BLaER1 (cell line): ENCODE results near the gene BFSP2.
"Not testable (repeated sequence)": the region's sequence is repeated elsewhere in the genome, so short reads cannot be mapped to it uniquely, and the experiment has no call there.

Experiments
- H3K27ac ChIP-seq: shearing (Covaris generic); formaldehyde crosslinking; 2 replicates; pipeline ENCODE4 v1.8.1; 2022
- H3K27me3 ChIP-seq: shearing (Covaris generic); formaldehyde crosslinking; 2 replicates; pipeline ENCODE4 v1.8.1; 2022
- H3K36me3 ChIP-seq: shearing (Covaris generic); formaldehyde crosslinking; 2 replicates; pipeline ENCODE4 v1.8.1; 2022
- H3K4me1 ChIP-seq: shearing (Covaris generic); formaldehyde crosslinking; 2 replicates; pipeline ENCODE4 v1.8.1; 2022
- H3K4me2 ChIP-seq: shearing (Covaris generic); formaldehyde crosslinking; 2 replicates; pipeline ENCODE4 v1.8.1; 2022
- H3K4me3 ChIP-seq: shearing (Covaris generic); formaldehyde crosslinking; 2 replicates; pipeline ENCODE4 v1.8.1; 2022
- H3K9ac ChIP-seq: shearing (Covaris generic); formaldehyde crosslinking; 2 replicates; pipeline ENCODE4 v1.8.1; 2022
- H3K9me3 ChIP-seq: shearing (Covaris generic); formaldehyde crosslinking; 2 replicates; pipeline ENCODE4 v1.8.1; 2022
- H4K20me1 ChIP-seq: shearing (Covaris generic); formaldehyde crosslinking; 2 replicates; pipeline ENCODE4 v1.8.1; 2022
- Cebpa-rat ChIP-seq: shearing (Covaris generic); IDR thresholded peaks from 2 replicates; pipeline ENCODE4 v1.8.1; 2022

The BFSP2 gene

DNA sequence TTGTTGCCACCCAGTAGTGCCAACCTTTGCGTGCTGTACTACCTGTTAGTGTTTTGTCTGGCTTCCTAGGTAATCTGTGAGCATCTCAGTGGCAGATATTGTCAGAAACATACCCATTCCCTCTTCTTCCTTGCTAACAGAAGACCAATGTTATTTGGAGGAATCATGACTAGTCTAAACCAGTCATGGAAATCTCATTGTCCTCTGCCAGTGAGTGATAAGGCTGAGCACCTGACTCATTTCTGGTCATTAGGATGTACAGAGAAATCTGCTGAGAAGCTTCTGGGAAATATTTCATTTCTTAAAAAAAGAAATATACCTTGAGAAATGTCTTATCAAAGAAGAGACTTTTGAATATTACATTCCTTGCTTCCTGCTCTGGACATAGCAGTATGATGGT is 103.6 kb downstream of the BFSP2 start:
- TF ChIP-seq Cebpa-rat: no peak
- Histone ChIP-seq H3K27me3 (no peaks in the 10 kb centered on the region), H3K9ac (no peak overlapping the region), H3K4me2 (no peak overlapping the region), H3K9me3 (0 out of 2 replicates have a peak, but pooled peaks cover 3% of the 10 kb centered on the region), H3K27ac (no peak overlapping the region), H3K4me3 (no peak overlapping the region), H3K4me1 (peaks cover 45% of the 10 kb centered on the region), H4K20me1 (no peaks in the 10 kb centered on the region), H3K36me3 (no peaks in the 10 kb centered on the region)

DNA sequence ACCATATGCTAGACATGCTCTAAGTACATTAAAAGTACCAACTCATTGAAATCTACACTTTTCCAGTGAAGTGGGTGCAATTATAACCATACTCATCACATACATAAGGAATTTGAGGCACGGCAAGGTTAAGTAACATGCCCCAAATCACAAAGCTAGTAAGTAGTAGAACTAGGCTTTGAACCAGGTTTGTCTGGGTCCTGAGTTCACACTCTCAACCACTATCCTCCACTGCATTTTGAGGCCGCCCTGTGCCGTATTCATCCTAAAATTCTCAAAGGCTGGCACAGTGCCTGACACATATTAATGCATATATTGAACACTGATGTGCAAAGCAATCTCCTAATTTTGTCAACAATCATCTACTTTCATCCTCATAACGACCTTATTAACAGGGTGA is 104.9 kb downstream of the BFSP2 start:
- TF ChIP-seq Cebpa-rat: no peak
- no peak overlapping the region for H3K9ac ChIP-seq
- H3K27ac ChIP-seq: no peak overlapping the region

GRCh38 chr3:133505813-133506212 is 106.0 kb downstream of the BFSP2 start:
- Histone ChIP-seq H3K27ac (no peak overlapping the region), H3K36me3 (no peaks in the 10 kb centered on the region), H3K4me3 (no peak overlapping the region), H3K4me1 (peaks cover 24% of the 10 kb centered on the region), H3K9me3 (0 out of 2 replicates have a peak, but pooled peaks cover 3% of the 10 kb centered on the region), H3K9ac (no peak overlapping the region), H3K27me3 (no peaks in the 10 kb centered on the region), H4K20me1 (no peaks in the 10 kb centered on the region), H3K4me2 (peak overlapping the region; percentile 69)
- no peak for TF ChIP-seq Cebpa-rat

More for the DNA sequence above, 104.9 kb downstream of the BFSP2 start:
- H4K20me1 ChIP-seq: no peaks in the 10 kb centered on the region
- no peak overlapping the region for H3K4me3 ChIP-seq
- H3K36me3 ChIP-seq: no peaks in the 10 kb centered on the region
- H3K4me1 ChIP-seq: peaks cover 34% of the 10 kb centered on the region
- H3K27me3 ChIP-seq: no peaks in the 10 kb centered on the region
- H3K9me3 ChIP-seq: 0 out of 2 replicates have a peak, but pooled peaks cover 3% of the 10 kb centered on the region
- no peak overlapping the region for H3K4me2 ChIP-seq

DNA sequence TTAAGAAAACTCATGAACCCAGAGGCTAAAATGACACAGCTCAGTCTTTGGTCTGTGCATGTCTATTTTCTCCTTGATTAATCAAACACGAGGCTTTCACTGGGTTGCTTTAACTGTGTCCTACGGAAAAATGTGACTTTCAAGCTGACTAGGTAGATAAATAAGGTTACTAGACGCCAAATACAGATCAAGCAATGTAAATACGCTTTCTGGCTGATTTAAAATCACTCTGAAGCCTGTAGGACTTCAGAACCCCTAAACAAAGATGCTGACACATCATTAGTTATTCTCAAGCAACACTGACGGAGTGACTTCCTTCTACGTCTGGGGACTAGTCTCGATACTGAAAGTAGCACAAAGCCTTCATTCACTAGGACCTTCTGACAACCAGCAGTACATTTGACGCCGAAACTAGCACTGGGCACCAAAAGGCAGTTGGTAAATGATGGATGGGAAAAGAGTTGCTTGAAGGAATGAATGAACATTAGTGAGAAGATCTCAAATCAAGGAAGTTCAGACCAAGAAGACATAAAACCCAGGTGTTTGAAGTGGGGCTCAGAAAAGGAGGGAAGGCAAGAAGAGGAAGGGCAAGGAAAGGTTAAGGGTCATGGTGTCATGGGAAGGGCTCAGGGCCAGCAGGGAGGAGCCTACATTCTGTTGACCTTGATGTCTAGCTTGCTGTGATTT is 106.5 kb downstream of the BFSP2 start:
- no peak overlapping the region for H3K4me3 ChIP-seq
- peaks cover 18% of the 10 kb centered on the region for H3K4me1 ChIP-seq
- H3K27me3 ChIP-seq: no peaks in the 10 kb centered on the region
- no peak overlapping the region for H3K9ac ChIP-seq
- H3K36me3 ChIP-seq: no peaks in the 10 kb centered on the region
- H4K20me1 ChIP-seq: no peaks in the 10 kb centered on the region
- 0 out of 2 replicates have a peak, but pooled peaks cover 3% of the 10 kb centered on the region for H3K9me3 ChIP-seq
- no peak overlapping the region; the same call in 1 of the 2 replicates for H3K27ac ChIP-seq
- TF ChIP-seq Cebpa-rat: no peak
- H3K4me2 ChIP-seq: peak overlapping the region; percentile 69

GRCh38 chr3:133509488-133509887 is 109.6 kb downstream of the BFSP2 start:
- H3K9ac ChIP-seq: no peak overlapping the region
- H3K36me3 ChIP-seq: no peaks in the 10 kb centered on the region
- no peaks in the 10 kb centered on the region for H4K20me1 ChIP-seq
- no peak for TF ChIP-seq Cebpa-rat
- no peak overlapping the region for H3K4me2 ChIP-seq
- no peak overlapping the region for H3K4me3 ChIP-seq
- H3K9me3 ChIP-seq: no peaks in the 10 kb centered on the region
- H3K27me3 ChIP-seq: no peaks in the 10 kb centered on the region
- no peak overlapping the region for H3K27ac ChIP-seq
- H3K4me1 ChIP-seq: peaks cover 16% of the 10 kb centered on the region

DNA sequence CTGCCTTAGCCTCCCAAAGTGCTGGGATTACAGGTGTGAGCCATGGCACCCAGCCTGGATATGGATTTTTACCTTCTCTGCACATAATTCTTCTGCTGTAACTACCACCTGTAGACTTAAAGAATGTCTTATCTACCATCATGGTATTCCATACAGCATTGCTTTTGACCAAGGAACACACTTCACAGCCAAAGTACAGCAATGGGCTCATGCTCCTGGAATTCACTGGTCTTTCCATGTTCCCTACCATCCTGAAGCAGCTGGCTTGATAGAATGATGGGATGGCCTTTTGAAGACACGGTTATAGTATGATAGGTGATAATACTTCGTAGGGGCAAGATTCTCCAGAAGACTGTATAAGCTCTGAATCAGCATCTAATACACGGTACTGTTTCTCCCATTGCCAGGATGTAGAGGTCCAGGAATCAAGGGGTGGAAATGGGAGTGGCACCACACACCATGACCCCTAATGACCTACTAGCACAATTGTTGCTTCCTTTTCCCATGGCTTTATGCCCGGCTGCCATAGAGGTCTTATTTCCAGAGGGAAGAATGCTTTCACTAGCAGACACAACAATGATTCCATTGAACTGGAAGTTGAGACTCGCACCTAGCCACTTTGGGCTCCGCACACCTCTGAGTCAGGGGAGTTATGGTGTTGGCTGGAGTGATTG is 112.7 kb downstream of the BFSP2 start:
- no peak for TF ChIP-seq Cebpa-rat

DNA sequence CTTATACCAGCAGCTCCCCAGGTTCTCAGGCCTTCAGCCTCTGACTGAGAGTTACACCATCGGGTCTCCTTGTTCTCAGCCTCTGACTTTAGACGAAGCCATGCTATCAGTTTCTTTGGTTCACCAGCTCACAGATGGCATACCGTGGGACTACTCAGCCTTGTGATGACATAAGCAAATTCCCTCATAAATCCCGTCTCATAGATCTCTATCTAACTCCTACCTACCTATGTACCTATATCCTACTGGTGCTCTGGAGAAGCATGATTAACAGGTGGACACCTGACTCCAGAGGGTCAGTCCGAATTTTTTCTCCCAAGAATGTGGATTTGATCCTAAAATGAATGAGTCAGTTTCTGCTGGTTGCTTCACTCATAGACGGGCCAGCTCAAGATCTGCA is 114.6 kb downstream of the BFSP2 start:
- Histone ChIP-seq H3K9ac (no peak overlapping the region), H3K4me1 (no peaks in the 10 kb centered on the region), H3K4me3 (no peak overlapping the region), H3K27ac (no peak overlapping the region), H3K27me3 (no peaks in the 10 kb centered on the region), H4K20me1 (no peaks in the 10 kb centered on the region), H3K9me3 (no peaks in the 10 kb centered on the region), H3K36me3 (no peaks in the 10 kb centered on the region), H3K4me2 (no peak overlapping the region)
- TF ChIP-seq Cebpa-rat: no peak

More for the DNA sequence above, 112.7 kb downstream of the BFSP2 start:
- Histone ChIP-seq H3K27ac (no peak overlapping the region), H3K4me1 (no peaks in the 10 kb centered on the region), H3K36me3 (no peaks in the 10 kb centered on the region), H3K9me3 (no peaks in the 10 kb centered on the region), H3K9ac (no peak overlapping the region), H3K4me2 (no peak overlapping the region), H4K20me1 (no peaks in the 10 kb centered on the region), H3K27me3 (no peaks in the 10 kb centered on the region), H3K4me3 (no peak overlapping the region)

GRCh38 chr3:133515127-133515526 is 115.3 kb downstream of the BFSP2 start:
- no peak for TF ChIP-seq Cebpa-rat
- Histone ChIP-seq H3K4me2 (no peak overlapping the region), H3K4me1 (no peaks in the 10 kb centered on the region), H3K27me3 (no peaks in the 10 kb centered on the region), H3K9me3 (no peaks in the 10 kb centered on the region), H3K27ac (no peak overlapping the region), H4K20me1 (no peaks in the 10 kb centered on the region), H3K36me3 (no peaks in the 10 kb centered on the region), H3K9ac (no peak overlapping the region), H3K4me3 (no peak overlapping the region)

DNA sequence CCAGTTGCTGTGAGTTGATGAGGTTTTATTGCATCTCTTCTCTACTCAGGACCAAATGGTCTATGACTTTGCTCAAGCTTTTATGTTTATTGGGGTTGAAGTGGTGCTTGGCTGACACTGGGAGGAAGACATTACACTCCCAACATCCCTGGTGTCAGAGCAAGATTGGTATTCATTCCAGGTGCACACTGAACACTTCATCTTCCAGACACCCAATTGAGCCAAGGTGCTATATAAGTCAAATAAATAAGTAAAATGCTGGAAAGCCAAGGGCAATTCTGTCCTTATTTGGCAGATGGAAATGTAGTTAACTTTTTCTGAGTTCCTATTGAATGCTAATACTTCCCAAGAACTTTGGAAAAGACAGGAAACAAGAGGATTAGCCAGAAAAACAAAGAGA is 120.4 kb downstream of the BFSP2 start:
- Histone ChIP-seq H3K4me2 (no peak overlapping the region), H3K4me1 (no peaks in the 10 kb centered on the region), H3K27me3 (no peaks in the 10 kb centered on the region), H3K27ac (no peak overlapping the region), H3K9ac (no peak overlapping the region), H3K36me3 (no peaks in the 10 kb centered on the region), H4K20me1 (no peaks in the 10 kb centered on the region), H3K4me3 (no peak overlapping the region), H3K9me3 (no peaks in the 10 kb centered on the region)
- no peak for TF ChIP-seq Cebpa-rat

GRCh38 chr3:133520938-133521337 is 121.1 kb downstream of the BFSP2 start:
- H3K4me1 ChIP-seq, H3K4me2 ChIP-seq, H3K27me3 ChIP-seq, H4K20me1 ChIP-seq, H3K9ac ChIP-seq, H3K4me3 ChIP-seq, H3K36me3 ChIP-seq, H3K9me3 ChIP-seq, H3K27ac ChIP-seq: not testable (repeated sequence)
